Mesenchymal stem cell (in vitro differentiated cells and primary cell): ENCODE measurements around the gene CPNE5.

Experiments
- DNase-seq: peaks from one replicate; pipeline ENCODE4 v3.0.0-alpha.2; 2013
- H2AFZ ChIP-seq: one replicate; pipeline ENCODE4 v1.6.1; 2013; ENCODE audit warnings: low read depth, mild to moderate bottlenecking, control low read depth, inconsistent platforms, low read length, moderate library complexity
- H2AK5ac ChIP-seq: 2 replicates; pipeline ENCODE4 v1.6.1; 2013; ENCODE audit warnings: low read length, moderate library complexity, mild to moderate bottlenecking, inconsistent platforms; ENCODE audit not compliant: severe bottlenecking
- H2BK120ac ChIP-seq: one replicate; pipeline ENCODE4 v1.6.1; 2013; ENCODE audit warnings: low read depth, mild to moderate bottlenecking, inconsistent platforms, low read length, moderate library complexity
- H2BK12ac ChIP-seq, 2 experiments: one replicate each; pipeline ENCODE4 v1.6.1; 2013; ENCODE audit warnings: inconsistent platforms in 2 of 2, low read length in 2 of 2, mild to moderate bottlenecking in 2 of 2, moderate library complexity in 2 of 2, control low read depth in 1 of 2
- H2BK15ac ChIP-seq: one replicate; pipeline ENCODE4 v1.6.1; 2013; ENCODE audit warnings: mild to moderate bottlenecking, low read depth, inconsistent platforms; ENCODE audit not compliant: poor library complexity, severe bottlenecking
- H2BK5ac ChIP-seq: 2 replicates; pipeline ENCODE4 v1.6.1; 2013; ENCODE audit warnings: low read depth, mild to moderate bottlenecking, low read length, control low read depth, inconsistent platforms; ENCODE audit not compliant: poor library complexity, severe bottlenecking
- H3K14ac ChIP-seq, 2 experiments: one replicate each; pipeline ENCODE4 v1.6.1; 2013; ENCODE audit warnings: inconsistent platforms in 2 of 2, low read length in 2 of 2, control low read depth in 1 of 2, mild to moderate bottlenecking in 1 of 2, moderate library complexity in 1 of 2
- H3K18ac ChIP-seq, 2 experiments: one replicate each; pipeline ENCODE4 v1.6.1; 2013; ENCODE audit warnings: inconsistent platforms in 2 of 2, low read length in 2 of 2, control low read depth in 1 of 2, low read depth in 1 of 2, mild to moderate bottlenecking in 1 of 2
- H3K23ac ChIP-seq, 2 experiments: one replicate each; pipeline ENCODE4 v1.6.1; 2013; ENCODE audit warnings: inconsistent platforms in 2 of 2, low read length in 2 of 2, mild to moderate bottlenecking in 2 of 2, moderate library complexity in 2 of 2, control low read depth in 1 of 2
- H3K27ac ChIP-seq: 2 replicates; pipeline ENCODE4 v1.5.1; 2013; ENCODE audit warnings: mild to moderate bottlenecking, moderate library complexity, low read length, control low read depth, inconsistent platforms; ENCODE audit not compliant: poor library complexity, severe bottlenecking
- H3K27me3 ChIP-seq, 2 experiments: 2 replicates each; pipeline versions ENCODE4 v1.6.1 to v1.7.0; 2013; ENCODE audit warnings: low read length in 2 of 2, mild to moderate bottlenecking in 2 of 2, moderate library complexity in 2 of 2, control low read depth in 1 of 2, inconsistent platforms in 1 of 2; ENCODE audit not compliant: control insufficient read depth in 1 of 2, insufficient read depth in 1 of 2
- H3K36me3 ChIP-seq, 2 experiments: 2 replicates each; pipeline versions ENCODE4 v1.6.1 to v1.7.0; 2013; ENCODE audit warnings: low read length in 2 of 2, control low read depth in 1 of 2, inconsistent platforms in 1 of 2, low read depth in 1 of 2, mild to moderate bottlenecking in 1 of 2; ENCODE audit not compliant: insufficient read depth in 2 of 2, control insufficient read depth in 1 of 2
- H3K4ac ChIP-seq, 2 experiments: one replicate each; pipeline ENCODE4 v1.6.1; 2013; ENCODE audit warnings: inconsistent platforms in 2 of 2, low read length in 2 of 2, mild to moderate bottlenecking in 2 of 2, moderate library complexity in 2 of 2, control low read depth in 1 of 2, low read depth in 1 of 2
- H3K4me1 ChIP-seq: 2 replicates; pipeline ENCODE4 v1.6.1; 2013; ENCODE audit warnings: low read depth, low read length, control low read depth; ENCODE audit not compliant: control insufficient read depth, insufficient read depth
- H3K4me2 ChIP-seq: 2 replicates; pipeline ENCODE4 v1.6.1; 2013; ENCODE audit warnings: low read length, mild to moderate bottlenecking, inconsistent platforms; ENCODE audit not compliant: poor library complexity, severe bottlenecking
- H3K4me3 ChIP-seq, 2 experiments: 2 replicates each; pipeline versions ENCODE4 v1.5.1 to v1.7.0; 2013; ENCODE audit warnings: low read length in 2 of 2, mild to moderate bottlenecking in 2 of 2, control low read depth in 1 of 2, low read depth in 1 of 2; ENCODE audit not compliant: insufficient read depth in 1 of 2
- H3K79me1 ChIP-seq: replicated peaks from 2 replicates; pipeline ENCODE4 v1.6.1; 2013; ENCODE audit warnings: mild to moderate bottlenecking, control low read depth, low read length, inconsistent platforms; ENCODE audit not compliant: poor library complexity, severe bottlenecking
- H3K9ac ChIP-seq: 2 replicates; pipeline ENCODE4 v1.7.0; 2013; ENCODE audit warnings: mild to moderate bottlenecking, low read length, moderate library complexity
- H3K9me3 ChIP-seq: 2 replicates; pipeline ENCODE4 v1.7.0; 2013; ENCODE audit warnings: mild to moderate bottlenecking, low read length; ENCODE audit not compliant: control insufficient read depth
- H4K8ac ChIP-seq: one replicate; pipeline ENCODE4 v1.6.1; 2013; ENCODE audit warnings: inconsistent platforms, mild to moderate bottlenecking, low read length, moderate library complexity
- H4K91ac ChIP-seq: one replicate; pipeline ENCODE4 v1.6.1; 2013; ENCODE audit warnings: mild to moderate bottlenecking, low read length, inconsistent platforms
- WGBS: methylation state at CpG from one replicate; pipeline ENCODE4 v1.1.7; 2013; ENCODE audit warnings: mixed read lengths; 5-methylcytosine and 5-hydroxymethylcytosine counted together

Gene CPNE5

GRCh38 chr6:36807750-36808149, 31.5 kb downstream of the CPNE5 start:
- Histone ChIP-seq H3K27ac (no peak overlapping the region), H3K4me2 (no peak overlapping the region), H2AFZ (no peak overlapping the region), H3K36me3 (no peaks in the 10 kb centered on the region), H2AK5ac (no peak overlapping the region), H3K9ac (no peak overlapping the region), H3K9me3 (no peaks in the 10 kb centered on the region), H3K4me3 (no peak overlapping the region), H2BK120ac (no peak overlapping the region), H2BK12ac (no peak overlapping the region), H3K23ac (no peak overlapping the region), H3K4me1 (no peaks in the 10 kb centered on the region), H4K91ac (no peak overlapping the region), H3K79me1 (no peaks in the 10 kb centered on the region), H3K18ac (no peak overlapping the region), H3K27me3 (peaks cover 48 to 87% of the 10 kb centered on the region in 2 experiments), H2BK15ac (no peak overlapping the region), H2BK5ac (no peak overlapping the region), H3K4ac (no peak overlapping the region), H4K8ac (no peak overlapping the region), H3K14ac (no peak overlapping the region)
- no peak for DNase-seq
- 96% methylated on average over 7 of the region's 7 CpGs for WGBS

GRCh38 chr6:36807143-36807542, 32.1 kb downstream of the CPNE5 start:
- no peak overlapping the region for H3K14ac ChIP-seq
- H2AK5ac ChIP-seq, result no peak overlapping the region
- no peak overlapping the region for H2BK120ac ChIP-seq
- DNase-seq, result no peak
- no peak overlapping the region for H2AFZ ChIP-seq
- H3K4me2 ChIP-seq, result no peak overlapping the region
- no peak overlapping the region for H2BK15ac ChIP-seq
- H3K9me3 ChIP-seq, result no peaks in the 10 kb centered on the region
- no peak overlapping the region for H4K8ac ChIP-seq
- H3K18ac ChIP-seq, result no peak overlapping the region
- WGBS, result 64% methylated on average over 5 of the region's 5 CpGs
- H3K79me1 ChIP-seq, result no peaks in the 10 kb centered on the region
- no peak overlapping the region for H4K91ac ChIP-seq
- H3K23ac ChIP-seq, result no peak overlapping the region
- H2BK12ac ChIP-seq, result no peak overlapping the region
- no peak overlapping the region for H2BK5ac ChIP-seq
- no peak overlapping the region for H3K4me3 ChIP-seq
- H3K4ac ChIP-seq, result no peak overlapping the region
- no peaks in the 10 kb centered on the region for H3K36me3 ChIP-seq
- peaks cover 48 to 85% of the 10 kb centered on the region in 2 experiments for H3K27me3 ChIP-seq
- no peak overlapping the region for H3K27ac ChIP-seq
- no peak overlapping the region for H3K9ac ChIP-seq
- no peaks in the 10 kb centered on the region for H3K4me1 ChIP-seq

- H3K27ac ChIP-seq, result no peak overlapping the region
- no peak for DNase-seq
- H2BK5ac ChIP-seq, result no peak overlapping the region
- H2BK15ac ChIP-seq, result no peak overlapping the region
- H4K8ac ChIP-seq, result no peak overlapping the region
- H3K23ac ChIP-seq, result no peak overlapping the region
- 54% methylated on average over 4 of the region's 8 CpGs for WGBS
- no peak overlapping the region for H3K9ac ChIP-seq
- no peaks in the 10 kb centered on the region for H3K9me3 ChIP-seq
- H2BK120ac ChIP-seq, result no peak overlapping the region
- no peak overlapping the region for H3K18ac ChIP-seq
- no peak overlapping the region for H3K4me3 ChIP-seq
- H2AFZ ChIP-seq, result no peak overlapping the region
- no peaks in the 10 kb centered on the region for H3K79me1 ChIP-seq
- H3K27me3 ChIP-seq, result peaks cover 48 to 84% of the 10 kb centered on the region in 2 experiments
- H3K4ac ChIP-seq, result no peak overlapping the region
- H3K14ac ChIP-seq, result peak overlapping the region in 1 of 2 experiments; percentile 90
- H3K4me2 ChIP-seq, result no peak overlapping the region
- no peaks in the 10 kb centered on the region for H3K36me3 ChIP-seq
- H2BK12ac ChIP-seq, result no peak overlapping the region
- H2AK5ac ChIP-seq, result no peak overlapping the region
- H4K91ac ChIP-seq, result no peak overlapping the region
- H3K4me1 ChIP-seq, result no peaks in the 10 kb centered on the region
Measured at GRCh38 chr6:36805917-36806316, 33.3 kb downstream of the CPNE5 start.

GRCh38 chr6:36805096-36805797, 34.0 kb downstream of the CPNE5 start:
- H3K4ac ChIP-seq, result no peak overlapping the region
- H3K27ac ChIP-seq, result no peak overlapping the region
- H3K36me3 ChIP-seq, result no peaks in the 10 kb centered on the region
- peaks cover 48 to 86% of the 10 kb centered on the region in 2 experiments for H3K27me3 ChIP-seq
- no peak overlapping the region for H2AFZ ChIP-seq
- H3K4me2 ChIP-seq, result no peak overlapping the region
- no peak overlapping the region for H2BK5ac ChIP-seq
- WGBS, result 65% methylated on average over 6 of the region's 7 CpGs
- no peak overlapping the region for H3K14ac ChIP-seq
- DNase-seq, result no peak
- H2BK12ac ChIP-seq, result no peak overlapping the region
- H3K79me1 ChIP-seq, result no peaks in the 10 kb centered on the region
- no peak overlapping the region for H3K18ac ChIP-seq
- no peak overlapping the region for H4K8ac ChIP-seq
- H4K91ac ChIP-seq, result no peak overlapping the region
- H2BK120ac ChIP-seq, result no peak overlapping the region
- peak overlapping the region in 1 of 2 experiments; percentile 17 for H3K23ac ChIP-seq
- H2AK5ac ChIP-seq, result no peak overlapping the region
- H3K9me3 ChIP-seq, result no peaks in the 10 kb centered on the region
- no peak overlapping the region for H2BK15ac ChIP-seq
- no peak overlapping the region for H3K4me3 ChIP-seq
- peaks cover 2% of the 10 kb centered on the region for H3K4me1 ChIP-seq
- H3K9ac ChIP-seq, result no peak overlapping the region
